A673 (cell line): ENCODE data around the gene MYO1H.

Experiments used
- CTCF ChIP-seq: fragments of 300-800, 200-600 bp; sonication (generic); conservative IDR thresholded peaks from 2 replicates; pipeline ENCODE4 v1.5.1; 2017; ENCODE audit warnings: low read depth, mild to moderate bottlenecking, antibody characterized with exemption, low read length, moderate library complexity, mixed read lengths
- EZH2 ChIP-seq: fragments of 200-600 bp; sonication (generic); IDR thresholded peaks from 2 replicates; pipeline ENCODE4 v1.6.1; 2017; ENCODE audit warnings: borderline replicate concordance, low read depth, mild to moderate bottlenecking, mixed read lengths, antibody characterized with exemption, low read length; ENCODE audit not compliant: poor library complexity, severe bottlenecking

GRCh38 chr12:109458086-109458485, 110.4 kb downstream of the MYO1H start:
- TF ChIP-seq CTCF (no peak), EZH2 (no peak)
